PFSK-1 (cell line): Measurements from ENCODE around the gene SMG6.

ENCODE experiments used
- FOXP2 ChIP-seq: optimal IDR thresholded peaks from 2 replicates; pipeline ENCODE3; 2011; ENCODE audit warnings: borderline replicate concordance, control low read depth, inconsistent platforms; ENCODE audit not compliant: insufficient read depth; ENCODE audit errors: extremely low read length, extremely low read depth
- POLR2AphosphoS5 ChIP-seq: IDR thresholded peaks from 2 replicates; pipeline ENCODE4 v1.6.1; 2012; ENCODE audit warnings: low read depth, mild to moderate bottlenecking, control low read depth, low read length, moderate library complexity
- SIN3A ChIP-seq: IDR thresholded peaks from 2 replicates; pipeline ENCODE4 v1.6.1; 2012; ENCODE audit warnings: mild to moderate bottlenecking, low read length, moderate library complexity, borderline replicate concordance; ENCODE audit not compliant: insufficient read depth
- TAF1 ChIP-seq: IDR thresholded peaks from 2 replicates; pipeline ENCODE4 v1.6.1; 2012; ENCODE audit warnings: low read length, control low read depth, borderline replicate concordance; ENCODE audit not compliant: insufficient read depth
- TF ChIP-seq, protein P1 (sequence below), 2 experiments: IDR thresholded peaks; 2 replicates each; pipeline versions ENCODE4 v1.6.1 to v1.8.0; 2011 to 2012; ENCODE audit warnings: low read depth in 2 of 2, low read length in 2 of 2, control low read depth in 1 of 2, inconsistent platforms in 1 of 2, mild to moderate bottlenecking in 1 of 2, moderate library complexity in 1 of 2; ENCODE audit not compliant: insufficient read depth in 1 of 2

SMG6 gene

DNA sequence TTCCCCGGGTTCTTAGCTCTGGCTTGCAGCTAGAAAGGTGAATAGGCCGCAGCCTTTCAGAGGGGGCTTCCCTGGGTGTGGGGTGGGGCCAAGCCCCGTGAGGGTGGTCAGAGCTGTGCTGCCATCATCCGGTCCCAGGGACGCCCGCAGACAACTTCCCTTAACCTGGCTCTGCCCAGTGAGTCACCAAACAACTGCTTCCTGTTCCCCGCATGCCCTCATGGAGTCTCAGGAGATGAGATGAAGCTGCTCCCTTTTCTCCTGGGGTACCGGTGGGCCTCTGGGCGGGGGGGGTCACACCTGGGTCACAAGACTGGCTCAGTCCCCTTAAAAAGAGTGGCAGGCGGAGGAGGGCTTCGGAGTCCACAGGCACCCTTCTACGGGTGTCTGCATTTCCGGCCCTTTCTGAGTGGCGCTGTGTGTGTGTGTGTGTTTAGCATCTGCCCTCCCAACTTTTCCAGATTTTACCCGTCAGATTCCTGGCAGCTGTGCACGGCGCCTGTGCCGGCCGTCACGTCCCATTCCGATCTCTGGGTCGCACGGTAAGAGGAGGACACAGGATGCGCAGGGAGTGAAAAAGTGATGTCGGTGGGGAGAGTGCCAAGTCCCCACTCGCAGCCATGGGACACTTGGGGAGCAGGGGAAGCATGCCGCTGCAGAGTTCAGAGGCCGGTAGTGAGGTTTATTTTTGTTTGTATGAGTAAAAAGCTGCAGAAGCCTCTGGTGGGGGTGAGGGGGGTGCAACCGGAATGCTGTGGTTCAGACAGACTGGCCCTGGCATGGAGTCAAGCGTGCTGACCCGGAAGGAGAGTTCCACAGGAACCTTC, 231.9 kb downstream of the SMG6 start:
- peak; percentile 54 for TF ChIP-seq FOXP2
- peak; percentile 50; the same call in 1 of the 2 replicates for TF ChIP-seq POLR2AphosphoS5
- TF ChIP-seq TAF1: peak; percentile 25; the same call in 1 of the 2 replicates
- TF ChIP-seq, protein P1, sequence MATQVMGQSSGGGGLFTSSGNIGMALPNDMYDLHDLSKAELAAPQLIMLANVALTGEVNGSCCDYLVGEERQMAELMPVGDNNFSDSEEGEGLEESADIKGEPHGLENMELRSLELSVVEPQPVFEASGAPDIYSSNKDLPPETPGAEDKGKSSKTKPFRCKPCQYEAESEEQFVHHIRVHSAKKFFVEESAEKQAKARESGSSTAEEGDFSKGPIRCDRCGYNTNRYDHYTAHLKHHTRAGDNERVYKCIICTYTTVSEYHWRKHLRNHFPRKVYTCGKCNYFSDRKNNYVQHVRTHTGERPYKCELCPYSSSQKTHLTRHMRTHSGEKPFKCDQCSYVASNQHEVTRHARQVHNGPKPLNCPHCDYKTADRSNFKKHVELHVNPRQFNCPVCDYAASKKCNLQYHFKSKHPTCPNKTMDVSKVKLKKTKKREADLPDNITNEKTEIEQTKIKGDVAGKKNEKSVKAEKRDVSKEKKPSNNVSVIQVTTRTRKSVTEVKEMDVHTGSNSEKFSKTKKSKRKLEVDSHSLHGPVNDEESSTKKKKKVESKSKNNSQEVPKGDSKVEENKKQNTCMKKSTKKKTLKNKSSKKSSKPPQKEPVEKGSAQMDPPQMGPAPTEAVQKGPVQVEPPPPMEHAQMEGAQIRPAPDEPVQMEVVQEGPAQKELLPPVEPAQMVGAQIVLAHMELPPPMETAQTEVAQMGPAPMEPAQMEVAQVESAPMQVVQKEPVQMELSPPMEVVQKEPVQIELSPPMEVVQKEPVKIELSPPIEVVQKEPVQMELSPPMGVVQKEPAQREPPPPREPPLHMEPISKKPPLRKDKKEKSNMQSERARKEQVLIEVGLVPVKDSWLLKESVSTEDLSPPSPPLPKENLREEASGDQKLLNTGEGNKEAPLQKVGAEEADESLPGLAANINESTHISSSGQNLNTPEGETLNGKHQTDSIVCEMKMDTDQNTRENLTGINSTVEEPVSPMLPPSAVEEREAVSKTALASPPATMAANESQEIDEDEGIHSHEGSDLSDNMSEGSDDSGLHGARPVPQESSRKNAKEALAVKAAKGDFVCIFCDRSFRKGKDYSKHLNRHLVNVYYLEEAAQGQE (IDR thresholded peaks at IDR 0.05; ENCODE audit: insufficient read depth in 1 of 2, low read depth in 2 of 2, low read length in 2 of 2): 0 out of 4 replicates have a peak, but pooled peaks of 1 of the 2 experiments have one; percentile 53
- TF ChIP-seq SIN3A: no peak

DNA sequence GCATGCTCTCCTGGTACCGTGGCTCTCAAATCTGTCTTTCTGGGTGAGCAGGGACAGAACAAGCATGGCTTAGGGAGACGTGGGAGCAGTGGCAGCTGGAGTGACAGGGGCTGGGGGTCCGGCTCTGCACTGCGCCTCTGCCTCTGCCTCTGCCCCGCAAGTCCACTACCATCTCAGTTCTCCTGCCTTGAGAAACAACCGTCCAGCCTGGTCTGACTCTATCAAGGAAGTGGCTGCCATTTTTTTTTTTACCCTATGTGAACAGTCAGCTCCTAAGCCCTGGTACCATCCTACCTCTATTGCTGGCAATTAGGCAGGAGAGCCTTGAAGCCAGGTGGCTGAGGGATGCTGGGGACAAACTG, 232.6 kb downstream of the SMG6 start:
- TF ChIP-seq SIN3A: no peak
- TF ChIP-seq, protein P1 (IDR thresholded peaks at IDR 0.05; ENCODE audit: insufficient read depth in 1 of 2, low read depth in 2 of 2, low read length in 2 of 2): no peak
- no peak for TF ChIP-seq TAF1
- TF ChIP-seq POLR2AphosphoS5: no peak
- TF ChIP-seq FOXP2: no peak

DNA sequence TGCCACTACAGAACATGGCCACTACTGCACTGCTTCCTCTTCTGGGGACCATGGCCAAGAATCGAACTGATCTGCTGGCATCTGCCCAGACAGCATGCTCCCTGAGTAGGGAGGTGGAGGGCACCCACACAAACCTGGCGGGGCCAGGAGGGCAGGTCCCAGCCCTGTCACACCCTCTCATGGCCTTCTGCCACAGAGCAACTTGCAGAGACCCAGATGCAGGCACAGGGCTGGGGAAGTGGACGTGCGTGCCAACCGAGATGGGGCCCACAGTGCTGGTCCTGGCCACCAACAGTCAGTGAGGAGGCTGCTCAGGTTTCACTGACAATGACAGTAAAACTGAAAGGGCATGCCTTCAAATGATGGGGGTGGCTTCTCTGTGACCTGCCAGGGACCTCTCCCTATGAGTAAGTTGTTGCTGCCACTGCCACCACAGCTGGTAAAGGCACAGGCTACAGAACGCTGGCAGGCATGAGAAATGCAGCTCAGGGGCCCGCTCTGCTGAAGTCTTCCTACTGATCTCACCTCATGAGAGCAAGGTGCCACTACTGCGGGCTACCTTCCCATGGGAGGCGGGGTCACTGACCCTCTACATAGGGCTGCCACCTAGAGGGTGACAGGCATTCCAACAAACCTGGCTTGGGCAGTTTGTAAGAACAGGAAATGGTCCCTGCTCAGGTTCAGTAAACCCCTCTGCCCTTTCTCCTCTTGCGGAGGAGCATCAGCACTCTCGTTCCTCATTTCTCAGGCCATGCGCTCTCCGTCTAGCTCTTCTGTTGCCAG, 233.2 kb downstream of the SMG6 start:
- TF ChIP-seq POLR2AphosphoS5 (no peak), TAF1 (no peak), SIN3A (no peak), FOXP2 (no peak)
- TF ChIP-seq, protein P1 (IDR thresholded peaks at IDR 0.05; ENCODE audit: insufficient read depth in 1 of 2, low read depth in 2 of 2, low read length in 2 of 2): no peak

DNA sequence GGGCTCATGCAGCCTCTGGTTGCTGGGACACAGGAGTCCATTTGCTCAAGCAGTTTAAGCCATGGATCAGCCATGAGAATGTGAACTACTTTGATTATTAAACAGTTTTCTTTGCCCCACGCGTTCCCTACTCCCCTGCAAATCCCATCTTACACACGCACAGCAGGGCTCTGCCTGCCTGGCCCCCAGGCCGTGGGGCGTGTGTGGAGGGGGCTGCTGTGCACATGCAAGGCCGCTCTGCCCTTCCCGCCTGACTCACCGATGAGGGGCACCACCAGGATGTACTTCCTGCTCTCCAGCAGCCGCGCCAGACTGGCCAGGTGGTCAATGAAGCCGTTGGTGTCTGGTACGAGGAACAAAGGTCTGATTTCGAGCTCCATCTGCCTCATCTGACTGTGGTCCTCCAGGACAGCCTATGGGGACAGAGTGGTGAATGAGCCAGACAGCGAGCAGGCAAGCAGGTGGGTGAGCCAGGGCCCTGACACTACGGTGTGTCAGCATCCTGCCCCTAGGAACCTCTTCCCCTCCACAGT, 235.0 kb downstream of the SMG6 start:
- TF ChIP-seq SIN3A (no peak; the same call in 1 of the 2 replicates), FOXP2 (peak; percentile 85)
- TF ChIP-seq, protein P1 (IDR thresholded peaks at IDR 0.05; ENCODE audit: insufficient read depth in 1 of 2, low read depth in 2 of 2, low read length in 2 of 2): 0 out of 4 replicates have a peak, but pooled peaks of 1 of the 2 experiments have one; percentile 7
